Activated CD4-positive, alpha-beta T cell treated with anti-CD3 and anti-CD28 coated beads, Interleukin-2, amount 10 ng/mL, durations not matched to agents 24 days and 14 days (primary cell): Measurements from ENCODE around the gene MVP. TPM values are rescaled to one million over a fixed set of nuclear protein-coding genes. Genes with fewer than 3 reads are reported as not detected.

Source experiments
- DNase-seq: peaks from one replicate; pipeline ENCODE4 v3.0.0; 2022
- H3K27ac Mint-ChIP-seq: one replicate; pipeline ENCODE4 v1.8.0; 2022; ENCODE audit warnings: mild to moderate bottlenecking, mixed read lengths
- H3K27me3 Mint-ChIP-seq: one replicate; pipeline ENCODE4 v1.8.0; 2022; ENCODE audit warnings: mixed read lengths
- H3K36me3 Mint-ChIP-seq: one replicate; pipeline ENCODE4 v1.8.0; 2022; ENCODE audit warnings: low read depth, mild to moderate bottlenecking, mixed read lengths
- H3K4me1 Mint-ChIP-seq: one replicate; pipeline ENCODE4 v1.8.0; 2021; ENCODE audit warnings: mixed read lengths
- H3K4me3 Mint-ChIP-seq: one replicate; pipeline ENCODE4 v1.8.0; 2022; ENCODE audit warnings: mild to moderate bottlenecking, moderate library complexity, mixed read lengths
- H3K9me3 Mint-ChIP-seq: one replicate; pipeline ENCODE4 v1.8.0; 2021; ENCODE audit warnings: mixed read lengths
- intact Hi-C: fragments of 100-400 bp; cut with micrococcal nuclease; formaldehyde crosslinking; loops from one replicate; pipeline ENCODE4 v1.15.1; 2023
- total RNA-seq: library from RNA; stranded (reverse); gene quantifications from 2 replicates; pipeline ENCODE4 v1.2.3, GENCODE V29; 2022

Gene MVP
- total RNA-seq, 1 donor from 2014 or later = 122 TPM

- Mint-ChIP-seq H3K27me3 (no peaks in the 10 kb centered on the region), H3K36me3 (peaks cover 53% of the 10 kb centered on the region), H3K9me3 (no peaks in the 10 kb centered on the region), H3K4me1 (peaks cover 58% of the 10 kb centered on the region), H3K27ac (peak overlapping the region; percentile 96), H3K4me3 (peak overlapping the region; percentile 89)
- intact Hi-C loops = loop anchor here (1.0 to 10.0 kb wide), 6 partner anchors 9 to 189 kb away; partner anchors contain the start of genes CDIPT, INO80E, KCTD13 and PAGR1
- peak; percentile 96 for DNase-seq
Observed at GRCh38 chr16:29807426-29808218, 12.6 kb upstream of the MVP start.

GRCh38 chr16:29808219-29808900 lies 11.9 kb upstream of the MVP start:
- DNase-seq = peak; percentile 73
- Mint-ChIP-seq H3K4me3 (peak overlapping the region; percentile 89), H3K27me3 (peaks cover 2% of the 10 kb centered on the region), H3K4me1 (peaks cover 60% of the 10 kb centered on the region), H3K36me3 (peaks cover 47% of the 10 kb centered on the region), H3K9me3 (no peaks in the 10 kb centered on the region), H3K27ac (peak overlapping the region; percentile 96)
- intact Hi-C loops = loop anchor here (1.0 to 10.0 kb wide), 4 partner anchors 8 to 116 kb away; partner anchors contain the start of genes CDIPT, KCTD13 and PAGR1

DNA sequence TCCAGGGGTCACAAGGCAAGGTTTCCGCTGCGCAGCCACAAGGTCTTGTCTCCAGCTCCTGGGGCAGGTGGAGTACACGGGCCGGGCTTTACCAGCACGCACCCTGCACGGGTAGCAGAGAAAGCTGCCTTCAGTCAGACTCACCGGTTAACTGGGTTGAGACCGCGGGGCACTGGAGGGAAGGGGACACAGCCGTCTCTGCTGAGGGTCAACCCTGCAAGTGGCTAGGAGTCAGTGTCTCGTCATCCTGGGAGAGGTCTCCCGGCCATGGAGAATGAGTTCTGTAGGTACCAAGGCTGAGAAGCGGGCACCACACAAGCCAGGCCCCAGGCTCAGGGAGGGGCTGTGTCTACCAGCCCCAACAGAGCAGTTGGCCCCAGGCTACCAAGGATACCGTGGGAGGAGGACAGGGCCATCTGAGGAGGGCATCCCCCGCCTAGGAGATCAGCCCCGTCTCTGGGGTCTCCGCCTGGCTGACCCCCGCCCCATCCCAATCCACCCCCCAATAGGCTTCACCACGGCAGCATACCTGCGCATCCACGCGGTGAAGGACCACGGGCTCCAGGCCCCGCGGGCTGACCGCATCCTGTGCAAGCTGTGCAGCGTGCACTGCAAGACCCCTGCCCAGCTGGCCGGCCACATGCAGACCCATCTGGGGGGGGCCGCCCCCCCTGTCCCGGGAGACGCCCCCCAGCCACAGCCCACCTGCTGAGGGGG lies 11.1 kb upstream of the MVP start:
- Mint-ChIP-seq H3K27ac (peak overlapping the region; percentile 96), H3K9me3 (no peaks in the 10 kb centered on the region), H3K36me3 (peaks cover 43% of the 10 kb centered on the region), H3K27me3 (peaks cover 4% of the 10 kb centered on the region), H3K4me1 (peaks cover 56% of the 10 kb centered on the region), H3K4me3 (peak overlapping the region; percentile 89)
- DNase-seq = no peak
- intact Hi-C loops = loop anchor here (5.0 to 10.0 kb wide), 2 partner anchors 107 to 116 kb away; partner anchors contain the start of gene KCTD13

DNA sequence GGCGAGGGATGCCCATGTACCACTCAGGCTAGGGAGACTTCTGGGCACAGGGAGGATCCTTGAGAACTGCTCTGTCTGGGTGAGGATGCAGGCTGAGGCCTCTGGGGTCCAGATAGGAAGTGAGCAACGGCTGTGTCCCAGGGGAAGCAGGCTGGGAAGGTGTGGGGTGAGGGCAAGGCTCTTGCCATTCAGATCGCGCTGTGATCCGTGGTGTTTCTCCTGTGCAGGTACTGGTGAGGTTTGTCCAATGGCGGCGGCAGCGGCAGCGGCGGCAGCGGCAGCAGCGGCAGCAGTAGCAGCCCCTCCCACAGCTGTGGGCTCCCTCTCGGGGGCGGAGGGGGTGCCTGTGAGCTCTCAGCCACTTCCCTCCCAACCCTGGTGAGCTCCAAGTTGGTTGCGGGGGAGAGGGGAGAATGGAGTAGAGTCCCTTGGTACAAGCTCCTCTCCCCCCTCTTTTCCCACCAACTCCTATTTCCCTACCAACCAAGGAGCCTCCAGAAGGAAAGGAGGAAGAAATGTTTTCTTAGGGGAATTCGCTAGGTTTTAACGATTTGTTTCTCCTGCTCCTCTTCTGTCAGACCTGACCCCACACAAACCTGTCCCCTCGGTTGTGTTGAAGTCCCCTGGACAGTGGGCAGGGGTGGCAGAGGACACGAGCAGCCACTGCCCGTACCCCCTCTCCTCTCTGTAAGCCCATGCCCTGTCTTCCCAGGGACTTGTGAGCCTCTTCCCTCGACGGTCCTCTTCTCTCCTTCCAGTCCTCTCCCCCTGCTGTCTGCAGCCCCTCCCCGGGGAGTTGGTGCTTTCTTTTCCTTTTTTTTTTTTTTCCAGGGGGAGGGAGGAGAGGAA lies 10.2 kb upstream of the MVP start:
- Mint-ChIP-seq H3K4me1 (peaks cover 59% of the 10 kb centered on the region), H3K4me3 (peak overlapping the region; percentile 89), H3K27ac (peak overlapping the region; percentile 86), H3K36me3 (peaks cover 38% of the 10 kb centered on the region), H3K27me3 (peaks cover 4% of the 10 kb centered on the region), H3K9me3 (no peaks in the 10 kb centered on the region)
- DNase-seq = peak; percentile 76
- intact Hi-C loops = loop anchor here (2.0 to 10.0 kb wide), 4 partner anchors 17 to 245 kb away; partner anchors contain the start of gene KCTD13

GRCh38 chr16:29810699-29811169 lies 9.5 kb upstream of the MVP start:
- no peak for DNase-seq
- Mint-ChIP-seq H3K36me3 (peaks cover 35% of the 10 kb centered on the region), H3K9me3 (no peaks in the 10 kb centered on the region), H3K4me3 (peak overlapping the region; percentile 89), H3K27ac (peak overlapping the region; percentile 86), H3K27me3 (peaks cover 4% of the 10 kb centered on the region), H3K4me1 (peaks cover 60% of the 10 kb centered on the region)
- intact Hi-C loops = loop anchor here (1.0 to 10.0 kb wide), 3 partner anchors 10 to 244 kb away; partner anchors contain the start of gene MVP

DNA sequence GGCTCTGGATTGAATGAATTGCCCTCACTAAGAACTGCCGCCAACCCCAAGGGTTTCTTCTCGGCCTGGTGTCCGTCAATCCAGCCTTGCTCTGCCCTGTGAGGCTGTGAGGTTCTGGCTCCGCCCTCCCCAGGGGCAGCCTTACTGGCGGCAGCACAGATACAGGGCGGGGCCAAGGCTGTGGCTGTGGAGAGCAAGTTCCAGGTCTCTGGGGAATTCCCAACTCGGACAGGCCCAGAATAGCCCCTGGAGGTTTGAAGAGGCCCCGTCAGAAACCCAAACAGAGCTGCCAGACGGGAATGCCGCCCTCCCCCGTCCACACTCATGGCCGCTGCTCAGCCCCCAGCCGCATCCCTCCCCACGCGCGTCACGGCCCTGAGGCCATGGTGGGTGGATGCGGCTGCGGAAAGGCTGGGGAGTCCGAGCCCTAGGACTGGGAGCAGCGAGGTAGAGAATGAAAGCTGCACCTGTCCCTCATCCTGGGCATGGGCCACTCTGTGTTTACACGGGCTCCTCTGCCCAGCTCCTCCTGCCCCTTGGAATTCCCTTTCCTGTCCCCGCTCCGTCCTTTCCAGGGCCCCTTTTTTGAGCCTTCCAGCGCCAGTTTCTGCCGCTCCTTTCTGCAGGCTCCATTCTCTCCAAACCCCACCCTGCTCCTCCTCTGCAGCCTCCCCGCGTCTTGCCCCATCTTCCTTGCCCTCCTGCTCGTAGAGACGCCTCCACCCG lies 8.9 kb upstream of the MVP start:
- Mint-ChIP-seq H3K9me3 (no peaks in the 10 kb centered on the region), H3K4me1 (peaks cover 63% of the 10 kb centered on the region), H3K36me3 (peaks cover 35% of the 10 kb centered on the region), H3K27ac (peak overlapping the region; percentile 86), H3K4me3 (peak overlapping the region; percentile 89), H3K27me3 (peaks cover 6% of the 10 kb centered on the region)
- intact Hi-C loops = loop anchor here (1.0 to 10.0 kb wide), 3 partner anchors 9 to 243 kb away; partner anchors contain the start of gene MVP
- peak; percentile 94 for DNase-seq

- Mint-ChIP-seq H3K36me3 (peaks cover 39% of the 10 kb centered on the region), H3K27ac (peak within 1 kb of the TSS; percentile 86), H3K4me1 (peaks cover 67% of the 10 kb centered on the region), H3K4me3 (peak within 1 kb of the TSS; percentile 89), H3K9me3 (no peaks in the 10 kb centered on the region), H3K27me3 (peaks cover 6% of the 10 kb centered on the region)
- peak; percentile 87 for DNase-seq
- intact Hi-C loops = loop anchor here (1.0 to 10.0 kb wide), 3 partner anchors 8 to 243 kb away; partner anchors contain the start of gene MVP
Observed at GRCh38 chr16:29811896-29812665, 8.2 kb upstream of the MVP start, which contains the start of gene PRRT2. TSS of gene PRRT2 (plus strand) at chr16:29812193. CDS start at chr16:29813055, 862 bp downstream.

DNA sequence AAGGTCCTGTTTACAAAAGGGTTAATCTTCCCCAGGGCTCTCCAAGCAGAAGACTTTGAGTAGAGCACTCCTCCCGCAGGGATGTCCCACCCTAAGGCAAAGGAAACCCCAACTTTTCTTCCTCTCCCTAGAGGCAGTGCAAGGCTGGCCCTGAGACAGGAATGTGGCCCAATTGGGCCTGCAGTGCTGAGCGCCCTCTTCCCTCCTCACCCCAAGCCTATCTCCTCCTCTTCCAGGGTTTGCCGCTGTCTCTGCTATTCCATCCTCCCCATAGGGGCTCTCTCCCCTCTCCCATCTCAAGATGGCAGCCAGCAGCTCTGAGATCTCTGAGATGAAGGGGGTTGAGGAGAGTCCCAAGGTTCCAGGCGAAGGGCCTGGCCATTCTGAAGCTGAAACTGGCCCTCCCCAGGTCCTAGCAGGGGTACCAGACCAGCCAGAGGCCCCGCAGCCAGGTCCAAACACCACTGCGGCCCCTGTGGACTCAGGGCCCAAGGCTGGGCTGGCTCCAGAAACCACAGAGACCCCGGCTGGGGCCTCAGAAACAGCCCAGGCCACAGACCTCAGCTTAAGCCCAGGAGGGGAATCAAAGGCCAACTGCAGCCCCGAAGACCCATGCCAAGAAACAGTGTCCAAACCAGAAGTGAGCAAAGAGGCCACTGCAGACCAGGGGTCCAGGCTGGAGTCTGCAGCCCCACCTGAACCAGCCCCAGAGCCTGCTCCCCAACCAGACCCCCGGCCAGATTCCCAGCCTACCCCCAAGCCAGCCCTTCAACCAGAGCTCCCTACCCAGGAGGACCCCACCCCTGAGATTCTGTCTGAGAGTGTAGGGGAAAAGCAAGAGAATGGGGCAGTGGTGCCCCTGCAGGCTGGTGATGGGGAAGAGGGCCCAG lies 7.3 kb upstream of the MVP start:
- Mint-ChIP-seq H3K4me1 (peaks cover 65% of the 10 kb centered on the region), H3K27me3 (peaks cover 6% of the 10 kb centered on the region), H3K9me3 (no peaks in the 10 kb centered on the region), H3K27ac (no peak overlapping the region), H3K4me3 (peak overlapping the region; percentile 89), H3K36me3 (peaks cover 35% of the 10 kb centered on the region)
- intact Hi-C loops = loop anchor here (10.0 kb wide), 1 partner anchor 242 kb away; a partner anchor contains a TSS
- no peak for DNase-seq

DNA sequence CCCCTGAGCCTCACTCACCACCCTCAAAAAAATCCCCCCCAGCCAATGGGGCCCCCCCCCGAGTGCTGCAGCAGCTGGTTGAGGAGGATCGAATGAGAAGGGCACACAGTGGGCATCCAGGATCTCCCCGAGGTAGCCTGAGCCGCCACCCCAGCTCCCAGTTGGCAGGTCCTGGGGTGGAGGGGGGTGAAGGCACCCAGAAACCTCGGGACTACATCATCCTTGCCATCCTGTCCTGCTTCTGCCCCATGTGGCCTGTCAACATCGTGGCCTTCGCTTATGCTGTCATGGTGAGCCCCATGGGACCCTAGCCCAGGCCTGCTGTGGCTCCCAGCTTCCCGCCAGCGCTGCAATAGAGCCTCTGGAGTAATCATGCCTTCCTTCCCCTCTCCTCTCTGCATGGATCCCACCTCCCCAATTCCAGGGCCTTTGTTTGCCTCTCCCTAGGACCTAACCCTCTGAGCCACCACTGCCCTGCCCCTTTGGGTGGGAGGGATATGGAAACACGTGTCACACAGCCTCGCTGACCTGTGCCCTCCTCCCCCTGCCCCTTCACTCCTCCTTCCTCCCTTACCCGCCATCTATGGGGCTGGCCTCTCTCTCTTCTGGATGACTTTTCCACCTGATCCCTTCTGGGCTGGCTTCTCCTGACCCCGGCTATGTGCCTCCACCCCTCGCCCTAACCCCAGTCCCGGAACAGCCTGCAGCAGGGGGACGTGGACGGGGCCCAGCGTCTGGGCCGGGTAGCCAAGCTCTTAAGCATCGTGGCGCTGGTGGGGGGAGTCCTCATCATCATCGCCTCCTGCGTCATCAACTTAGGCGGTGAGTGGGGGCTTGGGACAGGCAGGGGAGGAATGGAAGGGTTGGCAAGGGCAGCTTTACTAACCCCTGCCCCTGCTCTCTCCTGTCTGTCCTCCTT lies 6.4 kb upstream of the MVP start:
- DNase-seq = no peak
- H3K4me1 Mint-ChIP-seq = peaks cover 65% of the 10 kb centered on the region
- peaks cover 6% of the 10 kb centered on the region for H3K27me3 Mint-ChIP-seq
- no peak overlapping the region for H3K27ac Mint-ChIP-seq
- peaks cover 33% of the 10 kb centered on the region for H3K36me3 Mint-ChIP-seq
- H3K4me3 Mint-ChIP-seq = peak overlapping the region; percentile 50
- no peaks in the 10 kb centered on the region for H3K9me3 Mint-ChIP-seq
- intact Hi-C loops = loop anchor here (10.0 kb wide), 1 partner anchor 241 kb away; a partner anchor contains a TSS

DNA sequence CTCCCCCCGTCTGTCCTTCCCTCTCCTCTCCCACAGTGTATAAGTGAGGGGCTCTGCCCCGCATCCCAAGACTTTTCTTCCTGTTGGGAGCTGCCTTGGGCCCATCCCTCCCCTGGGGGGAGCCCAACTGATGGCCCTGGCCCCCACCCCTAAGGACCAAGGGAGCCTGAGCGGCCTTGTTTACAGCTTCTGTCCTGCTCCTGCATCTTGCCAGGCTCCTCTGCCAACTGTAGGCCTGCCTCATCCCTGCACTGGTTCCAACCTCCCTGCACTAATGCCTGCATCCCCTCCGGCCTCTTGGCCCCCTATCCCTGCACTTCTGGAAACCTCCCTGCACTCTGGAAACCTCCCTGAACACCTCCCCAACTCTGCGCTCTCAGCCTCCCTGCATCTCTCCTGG lies 5.7 kb upstream of the MVP start:
- intact Hi-C loops = loop anchor here (10.0 kb wide), 1 partner anchor 240 kb away; a partner anchor contains a TSS
- H3K4me3 Mint-ChIP-seq = peak overlapping the region; percentile 91
- H3K27me3 Mint-ChIP-seq = peaks cover 6% of the 10 kb centered on the region
- no peaks in the 10 kb centered on the region for H3K9me3 Mint-ChIP-seq
- H3K27ac Mint-ChIP-seq = peak overlapping the region; percentile 94
- no peak for DNase-seq
- peaks cover 67% of the 10 kb centered on the region for H3K4me1 Mint-ChIP-seq
- H3K36me3 Mint-ChIP-seq = peaks cover 34% of the 10 kb centered on the region
